Middle frontal gyrus (tissue), 1 donor: Measurements from ENCODE around the gene LENG8.
"Not testable (repeated sequence)": the region's sequence is repeated elsewhere in the genome, so short reads cannot be mapped to it uniquely, and the experiment has no call there.

Experiments
- DNase-seq: peaks from one replicate; pipeline ENCODE4 v3.0.0-alpha.2; 2015; ENCODE audit warnings: low spot score; ENCODE audit errors: extremely low spot score

LENG8 gene

DNA sequence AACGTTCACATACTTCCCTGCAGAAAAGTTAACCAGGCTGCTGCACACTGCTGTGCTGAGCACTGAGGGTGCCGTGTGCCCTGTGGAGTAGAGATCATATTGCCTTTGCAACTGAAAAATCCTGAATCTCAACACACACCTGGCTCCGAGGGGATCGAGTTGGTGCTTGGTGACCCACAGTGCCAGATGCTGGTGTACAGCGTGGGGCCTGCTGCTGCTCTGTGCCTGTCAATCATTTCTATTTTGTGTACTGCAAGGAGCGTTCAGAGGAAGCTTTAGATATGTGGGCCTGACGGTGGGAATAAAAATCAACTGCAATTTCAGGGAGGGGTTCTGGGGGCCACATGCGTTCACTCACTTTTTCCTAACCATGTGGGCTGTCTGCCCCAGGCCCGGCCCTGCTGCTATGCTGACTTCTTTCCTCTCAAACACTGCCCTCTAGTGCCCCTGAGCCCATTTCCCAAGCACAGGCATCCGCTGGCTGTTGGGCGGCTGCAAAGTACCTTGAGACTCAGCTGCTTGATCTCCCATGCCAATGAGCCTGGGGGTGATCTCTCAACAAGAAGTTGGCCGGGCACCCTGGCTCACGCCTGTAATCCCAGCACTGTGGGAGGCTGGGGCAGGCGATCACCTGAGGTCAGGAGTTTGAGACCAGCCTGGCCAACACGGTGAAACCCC, 9.7 kb upstream of the LENG8 start:
- peak; percentile 68 for DNase-seq

GRCh38 chr19:54440641-54441040, 8.4 kb upstream of the LENG8 start:
- no peak for DNase-seq

DNA sequence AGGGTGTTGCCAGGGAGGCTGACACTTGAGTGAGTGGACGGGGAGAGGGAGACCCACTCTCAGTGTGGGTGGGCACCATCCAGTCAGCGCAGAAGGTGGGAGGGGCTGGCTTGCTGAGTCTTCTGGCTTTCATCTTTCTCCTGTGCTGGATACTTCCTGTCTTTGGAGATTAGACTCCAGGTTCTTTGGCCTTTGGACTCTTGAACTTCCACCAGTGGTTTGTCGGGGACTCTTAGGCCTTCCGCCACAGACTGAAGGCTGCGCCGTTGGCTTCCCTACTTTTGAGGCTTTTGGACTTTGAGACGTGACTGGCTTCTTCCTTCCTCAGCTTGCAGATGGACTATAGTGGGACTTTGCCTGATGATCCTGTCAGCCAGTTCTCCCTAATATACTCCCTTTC, 4.3 kb upstream of the LENG8 start:
- DNase-seq, result no peak

DNA sequence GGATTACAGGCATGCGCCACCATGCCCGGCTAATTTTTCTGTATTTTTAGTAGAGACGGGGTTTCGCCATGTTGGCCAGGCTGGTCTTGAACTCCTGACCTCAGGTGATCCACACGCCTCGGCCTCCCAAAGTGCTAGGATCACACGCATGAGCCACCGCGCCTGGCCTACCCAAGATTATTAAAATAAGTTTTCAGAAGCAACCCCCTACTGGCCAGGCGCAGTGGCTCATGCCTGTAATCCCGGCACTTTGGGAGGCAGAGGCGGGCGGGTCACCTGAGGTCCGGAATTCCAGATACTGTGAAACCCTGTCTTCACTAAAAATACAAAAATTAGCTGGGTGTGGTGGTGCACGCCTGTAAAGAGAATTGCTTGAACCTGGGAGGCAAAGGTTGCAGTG, 2.6 kb upstream of the LENG8 start:
- not testable (repeated sequence) for DNase-seq

GRCh38 chr19:54448040-54448773, 792 bp upstream of the LENG8 start:
- no peak for DNase-seq

- DNase-seq, result no peak
Observed at GRCh38 chr19:54449701-54450069, 686 bp downstream of the LENG8 start.

DNA sequence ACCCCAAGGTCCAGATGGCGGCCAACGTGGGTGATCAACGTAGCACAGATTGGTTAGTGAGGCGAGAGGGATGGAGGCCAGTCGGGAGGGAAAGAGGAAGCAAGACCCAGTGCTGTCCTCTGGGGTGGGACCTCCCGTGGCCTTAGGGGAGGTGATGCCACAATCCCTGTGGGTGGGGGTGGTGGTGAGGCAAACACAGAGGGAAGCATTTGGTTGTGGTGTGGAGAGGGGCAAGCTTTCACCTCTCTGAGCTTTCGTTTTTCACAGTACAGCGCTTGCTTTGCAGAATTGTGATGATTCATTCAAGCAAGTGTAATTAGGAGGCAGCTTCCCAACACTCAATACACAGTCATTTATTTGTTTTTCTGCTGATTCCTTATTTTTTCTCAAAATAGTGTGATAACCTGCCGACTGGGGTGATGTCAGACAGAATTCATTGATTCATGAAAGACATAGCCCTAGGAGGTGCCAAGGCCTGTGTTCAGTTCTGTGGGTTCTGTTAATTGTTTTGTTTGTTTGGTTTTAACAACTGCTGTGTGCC, 2.4 kb downstream of the LENG8 start:
- DNase-seq, result no peak

- no peak for DNase-seq
Observed at GRCh38 chr19:54451997-54452396, 3.0 kb downstream of the LENG8 start.

DNA sequence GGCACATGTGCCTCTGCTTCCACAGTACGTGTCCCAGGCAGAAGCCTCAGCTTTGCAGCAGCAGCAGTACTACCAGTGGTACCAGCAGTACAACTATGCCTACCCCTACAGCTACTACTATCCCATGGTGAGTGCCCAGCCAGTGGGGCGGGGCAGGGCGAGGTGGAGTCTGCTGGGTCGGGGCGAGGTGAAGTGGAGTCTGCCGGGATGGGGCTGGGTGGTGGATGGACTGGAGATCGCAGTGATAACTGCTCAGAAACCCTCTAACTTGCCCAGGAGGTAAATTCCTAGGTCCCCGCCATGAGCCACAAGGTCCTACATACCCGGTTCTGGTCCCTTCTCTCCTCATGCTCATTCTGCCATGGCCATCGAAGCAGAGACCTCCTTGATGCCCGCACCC, 3.6 kb downstream of the LENG8 start:
- DNase-seq, result no peak

- DNase-seq, result no peak
Observed at GRCh38 chr19:54453921-54454780, 5.2 kb downstream of the LENG8 start.

DNA sequence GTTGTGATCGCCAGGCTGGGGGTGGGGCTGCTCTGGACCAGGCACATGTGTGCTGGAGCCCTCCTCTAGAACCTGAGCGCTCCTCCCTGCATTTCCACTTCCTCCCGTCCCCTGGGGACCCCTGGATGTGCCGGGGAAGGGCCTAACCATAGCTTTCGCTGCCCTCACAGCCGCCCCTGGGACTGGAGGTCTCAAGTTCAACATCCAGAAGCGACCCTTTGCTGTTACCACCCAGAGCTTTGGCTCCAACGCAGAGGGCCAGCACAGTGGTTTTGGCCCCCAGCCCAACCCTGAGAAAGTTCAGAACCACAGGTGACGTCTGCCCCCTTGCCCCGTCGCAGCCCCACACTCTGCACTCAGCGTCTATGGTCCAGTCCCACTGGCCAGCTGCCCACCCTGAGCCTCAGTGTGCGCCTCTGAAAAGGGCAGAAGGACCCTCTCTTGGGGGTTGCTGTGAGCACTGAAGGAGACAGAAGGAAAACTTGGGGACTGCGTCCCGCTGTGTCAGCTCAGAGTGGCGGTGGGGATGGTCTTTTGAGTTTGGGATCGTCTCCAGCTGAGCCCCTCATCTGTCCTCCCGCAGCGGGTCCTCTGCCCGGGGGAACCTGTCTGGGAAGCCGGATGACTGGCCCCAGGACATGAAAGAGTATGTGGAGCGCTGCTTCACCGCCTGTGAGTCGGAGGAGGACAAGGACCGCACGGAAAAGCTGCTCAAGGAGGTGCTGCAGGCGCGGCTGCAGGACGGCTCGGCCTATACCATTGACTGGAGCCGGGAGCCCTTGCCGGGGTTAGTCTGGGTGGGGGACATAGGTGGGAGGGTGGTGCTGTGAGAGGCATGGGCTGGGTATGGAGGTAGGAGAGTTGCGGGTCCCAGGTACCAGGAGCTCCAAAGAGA, 6.0 kb downstream of the LENG8 start:
- no peak for DNase-seq

GRCh38 chr19:54455786-54456422, 6.9 kb downstream of the LENG8 start:
- no peak for DNase-seq

GRCh38 chr19:54456423-54457373, 7.7 kb downstream of the LENG8 start:
- DNase-seq, result no peak

GRCh38 chr19:54457773-54458647, 9.0 kb downstream of the LENG8 start:
- no peak for DNase-seq

- no peak for DNase-seq
Observed at GRCh38 chr19:54458648-54459281, 9.8 kb downstream of the LENG8 start.

DNA sequence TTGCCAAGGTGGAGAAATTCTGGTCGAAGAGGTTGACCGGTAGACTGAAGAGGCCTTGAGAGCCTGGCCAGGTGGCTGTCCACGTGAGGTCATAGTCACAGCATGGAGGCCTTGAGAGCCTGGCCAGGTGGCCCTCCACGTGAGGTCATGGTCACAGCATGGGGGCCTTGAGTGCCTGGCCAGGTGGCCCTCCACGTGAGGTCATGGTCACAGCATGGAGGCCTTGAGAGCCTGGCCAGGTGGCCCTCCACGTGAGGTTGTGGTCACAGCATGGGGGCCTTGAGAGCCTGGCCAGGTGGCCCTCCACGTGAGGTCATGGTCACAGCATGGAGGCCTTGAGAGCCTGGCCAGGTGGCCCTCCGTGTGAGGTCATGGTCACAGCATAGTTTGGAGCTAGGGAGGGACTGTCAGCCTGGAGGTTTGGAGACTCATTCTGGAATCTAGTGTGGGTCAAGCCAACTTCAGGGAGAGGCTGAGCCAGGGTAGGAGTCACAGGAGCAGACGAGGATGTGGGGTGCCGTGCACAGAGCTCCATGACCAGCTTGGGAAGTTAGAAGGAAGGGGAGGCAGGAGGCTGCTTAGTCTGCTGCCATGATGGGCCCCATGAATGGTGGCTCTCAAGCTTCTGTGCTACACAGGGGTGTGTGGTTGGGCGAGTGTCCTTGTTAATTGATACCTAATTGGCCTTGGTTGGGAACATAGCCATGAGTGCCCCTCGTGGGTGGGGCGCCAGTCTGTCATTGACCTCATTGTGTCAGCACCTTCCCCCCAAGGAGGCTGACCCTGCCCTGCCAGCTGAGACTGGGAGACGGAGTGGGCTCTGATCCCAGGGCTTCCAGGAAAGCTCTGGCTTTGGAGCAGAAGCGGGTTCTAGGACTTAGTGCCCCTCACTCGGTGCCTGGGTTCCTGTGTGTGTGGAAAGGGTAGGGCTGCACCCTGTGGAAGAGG, 10.6 kb downstream of the LENG8 start:
- DNase-seq, result no peak
